Choroid plexus epithelial cell (primary cell): Measurements from ENCODE around the gene MCCC1.
A peak's percentile ranks its signal among the peaks of the same experiment; 100 is the strongest.

Experiments
- DNase-seq: peaks from one replicate; pipeline ENCODE4 v3.0.0-alpha.2; 2010; ENCODE audit warnings: low read depth
- H3K4me3 ChIP-seq: 2 replicates; pipeline ENCODE4 v1.5.1; 2011; ENCODE audit warnings: low read depth, mild to moderate bottlenecking, control low read depth, low read length, moderate library complexity
- CTCF ChIP-seq: conservative IDR thresholded peaks from 2 replicates; pipeline ENCODE4 v1.5.1; 2011; ENCODE audit warnings: low read depth, mild to moderate bottlenecking, control low read depth, inconsistent platforms, low read length, moderate library complexity

Gene MCCC1

GRCh38 chr3:182972387-182972786 lies 126.9 kb downstream of the MCCC1 start:
- DNase-seq: no peak
- TF ChIP-seq CTCF: no peak

GRCh38 chr3:182971637-182972036 lies 127.7 kb downstream of the MCCC1 start:
- DNase-seq: peak; percentile 84
- no peak for TF ChIP-seq CTCF
- H3K4me3 ChIP-seq: no peak overlapping the region

More at GRCh38 chr3:182972387-182972786, 126.9 kb downstream of the MCCC1 start:
- no peak overlapping the region for H3K4me3 ChIP-seq

GRCh38 chr3:182970811-182971418 lies 128.4 kb downstream of the MCCC1 start:
- no peak for TF ChIP-seq CTCF
- no peak overlapping the region for H3K4me3 ChIP-seq
- no peak for DNase-seq

DNA sequence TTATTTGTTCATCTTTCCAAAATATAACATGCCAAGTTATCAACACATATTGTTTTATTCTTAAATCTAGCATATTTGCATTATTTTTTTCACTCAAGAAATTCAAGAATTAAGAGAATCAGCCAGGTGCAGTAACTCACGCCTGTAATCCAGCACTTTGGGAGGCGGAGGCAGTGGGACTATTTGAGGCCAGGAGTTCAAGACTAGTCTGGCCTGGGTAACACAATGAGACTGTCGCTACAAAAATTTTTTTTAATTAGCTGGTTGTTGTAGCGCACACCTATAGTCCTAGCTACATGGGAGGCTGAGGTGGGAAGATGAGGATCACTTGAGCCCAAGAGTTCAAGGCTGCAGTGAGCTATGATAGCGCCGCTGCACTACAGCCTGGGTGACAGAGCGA lies 129.4 kb downstream of the MCCC1 start:
- DNase-seq: no peak
- no peak for TF ChIP-seq CTCF
- H3K4me3 ChIP-seq: no peak overlapping the region

DNA sequence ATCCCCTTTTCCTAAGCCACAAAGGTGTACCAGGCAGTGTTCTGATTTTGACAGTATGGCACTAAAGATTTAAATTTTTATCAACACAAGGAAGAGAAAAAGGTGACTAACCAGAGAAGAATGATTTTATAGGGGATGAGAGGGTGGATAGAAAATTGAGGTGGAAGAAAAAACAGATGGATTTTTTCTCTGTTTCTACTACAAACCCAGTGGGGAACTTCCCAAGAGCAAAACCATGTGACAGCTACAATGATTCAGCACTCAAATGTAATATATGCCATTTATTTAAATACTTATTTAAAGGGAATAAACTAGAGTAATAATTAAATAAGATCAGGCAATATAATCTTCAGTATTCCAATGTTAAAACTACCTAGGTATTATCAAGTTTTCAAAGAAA lies 130.0 kb downstream of the MCCC1 start:
- peak; percentile 85 for DNase-seq
- no peak for TF ChIP-seq CTCF
- no peak overlapping the region for H3K4me3 ChIP-seq

GRCh38 chr3:182967218-182968204 lies 131.8 kb downstream of the MCCC1 start:
- no peak overlapping the region for H3K4me3 ChIP-seq
- no peak for TF ChIP-seq CTCF
- DNase-seq: no peak
